HepG2 (cell line): Measurements from ENCODE around the gene SPECC1L. TPM values are rescaled to one million over a fixed set of nuclear protein-coding genes. Genes with fewer than 3 reads are reported as not detected.
A peak's percentile ranks its signal among the peaks of the same experiment; 100 is the strongest.

ENCODE experiments used
- ATAC-seq: fragments of 200-7000 bp; cut with Tn5 transposase; 3 replicates; pipeline ENCODE4 v1.9.1; 2020; ENCODE audit warnings: mild to moderate bottlenecking, moderate library complexity
- BruUV-seq: library from RNA; stranded (reverse); fragments of 400-500 nt; replicated peaks from 2 replicates; lab custom pipeline; 2021; lab: Mats Ljungman, UMichigan
- CTCF ChIA-PET: fragments of 300-600 bp; formaldehyde crosslinking; extraction: SDS; loops from one replicate; lab custom pipeline; 2021; ENCODE audit warnings: low total read pairs, inconsistent platforms, low intra/inter-chr PET ratio; lab: Yijun Ruan, JAX
- POLR2A ChIA-PET: fragments of 350-600 bp; sonication (Branson Sonifier 250); formaldehyde crosslinking; loops from one replicate; lab custom pipeline; 2020; ENCODE audit warnings: antibody characterized with exemption, inconsistent platforms; lab: Yijun Ruan, JAX
- DNase-seq: peaks from one replicate; pipeline ENCODE4 v3.0.0-alpha.2; 2015; ENCODE audit warnings: low spot score
- FAIRE-seq: peaks from 3 replicates; lab custom pipeline; 2011; peaks lifted over from hg19 to GRCh38; lab: Jason Lieb, UNC
- H2AFZ ChIP-seq: one replicate; pipeline ENCODE4 v1.6.1; 2011; ENCODE audit warnings: low read length, inconsistent platforms
- H3K27ac ChIP-seq: fragments of 300-600 bp; 3 replicates; pipeline ENCODE4 v1.8.0; 2011; ENCODE audit warnings: mixed run types, mild to moderate bottlenecking, mixed read lengths, low read length, inconsistent platforms; ENCODE audit not compliant: insufficient read depth; ENCODE audit errors: extremely low read length
- H3K27me3 ChIP-seq, 2 experiments: fragments of 200-600 bp in 1 of 2; 2 replicates in 1 of 2; 3 replicates in 1 of 2; pipeline versions ENCODE4 v1.6.0 to v1.8.0; 2011; ENCODE audit warnings: low read length in 2 of 2, mild to moderate bottlenecking in 2 of 2, moderate library complexity in 2 of 2, inconsistent platforms in 1 of 2; ENCODE audit not compliant: insufficient read depth in 2 of 2, control insufficient read depth in 1 of 2
- H3K36me3 ChIP-seq, 2 experiments: fragments of 200-600 bp in 1 of 2; replicated peaks in 1 of 2; 2 replicates in 1 of 2; 3 replicates in 1 of 2; pipeline versions ENCODE4 v1.5.1 to v1.8.0; 2011; ENCODE audit warnings: low read length in 2 of 2, inconsistent platforms in 1 of 2; ENCODE audit not compliant: insufficient read depth in 2 of 2, control insufficient read depth in 1 of 2
- H3K4me1 ChIP-seq: 2 replicates; pipeline ENCODE4 v1.5.1; 2012; ENCODE audit warnings: low read length, inconsistent platforms; ENCODE audit not compliant: insufficient read depth
- H3K4me2 ChIP-seq: 2 replicates; pipeline ENCODE4 v1.6.0; 2011; ENCODE audit warnings: low read depth, low read length, inconsistent platforms
- H3K4me3 ChIP-seq, 3 experiments: fragments of 200-600 bp in 1 of 3; sonication (generic), shearing (Covaris generic) in 1 of 3; replicated peaks in 1 of 3; 2 replicates each; pipeline ENCODE4 v1.5.1; 2011 to 2016; ENCODE audit warnings: low read length in 3 of 3, inconsistent platforms in 2 of 3, low read depth in 2 of 3, mild to moderate bottlenecking in 2 of 3, control low read depth in 1 of 3, mixed read lengths in 1 of 3; ENCODE audit not compliant: insufficient read depth in 1 of 3
- H3K79me2 ChIP-seq: one replicate; pipeline ENCODE4 v1.6.1; 2011; ENCODE audit warnings: low read length, inconsistent platforms; ENCODE audit not compliant: insufficient read depth
- H3K9ac ChIP-seq: 2 replicates; pipeline ENCODE4 v1.6.0; 2011; ENCODE audit warnings: mild to moderate bottlenecking, low read depth, low read length, inconsistent platforms; ENCODE audit not compliant: insufficient read depth
- H3K9me3 ChIP-seq: 2 replicates; pipeline ENCODE4 v1.5.1; 2012; ENCODE audit warnings: mild to moderate bottlenecking, low read length
- H4K20me1 ChIP-seq: 2 replicates; pipeline ENCODE4 v1.6.0; 2011; ENCODE audit warnings: inconsistent platforms, mild to moderate bottlenecking, low read length, moderate library complexity; ENCODE audit not compliant: insufficient read depth
- CENPT ChIP-seq: sonication (generic); formaldehyde crosslinking; IDR thresholded peaks from 2 replicates; pipeline ENCODE4 v1.8.0; 2022; ENCODE audit warnings: low read depth, mild to moderate bottlenecking, moderate library complexity, missing genetic modification reagents
- CREB1 ChIP-seq, 2 experiments: fragments of 450-650 bp in 1 of 2; IDR thresholded peaks; 2 replicates each; pipeline ENCODE4 v1.6.1; 2016 to 2017; ENCODE audit warnings: control low read depth in 1 of 2, mild to moderate bottlenecking in 1 of 2, missing compliant biosample characterization in 1 of 2, missing genetic modification characterization in 1 of 2
- DNMT1 ChIP-seq: sonication (generic); formaldehyde crosslinking; IDR thresholded peaks from 2 replicates; pipeline ENCODE4 v1.5.1; 2020; ENCODE audit warnings: mild to moderate bottlenecking, missing genetic modification reagents
- HNRNPK ChIP-seq: fragments of 200-400 bp; formaldehyde crosslinking; IDR thresholded peaks from 2 replicates; pipeline ENCODE4 v1.6.1; 2018; ENCODE audit warnings: low read length, low read depth, moderate library complexity, mild to moderate bottlenecking; ENCODE audit not compliant: poor library complexity, severe bottlenecking
- PCBP1 ChIP-seq: fragments of 200-400 bp; formaldehyde crosslinking; IDR thresholded peaks from 2 replicates; pipeline ENCODE4 v1.6.1; 2017; ENCODE audit warnings: mild to moderate bottlenecking, low read depth, low read length, borderline replicate concordance
- TERF1 ChIP-seq: sonication (generic); formaldehyde crosslinking; IDR thresholded peaks from 2 replicates; pipeline ENCODE4 v1.8.0; 2022; ENCODE audit warnings: mild to moderate bottlenecking, missing genetic modification reagents, moderate library complexity
- ZBTB20 ChIP-seq: sonication (generic); formaldehyde crosslinking; IDR thresholded peaks from 2 replicates; pipeline ENCODE4 v1.8.1; 2023; ENCODE audit warnings: missing genetic modification reagents, low read depth, mild to moderate bottlenecking, borderline replicate concordance
- ZFY ChIP-seq: sonication (generic); formaldehyde crosslinking; IDR thresholded peaks from 2 replicates; pipeline ENCODE4 v1.4.0; 2020; ENCODE audit warnings: missing genetic modification reagents
- ZZZ3 ChIP-seq: sonication (generic); formaldehyde crosslinking; IDR thresholded peaks from 2 replicates; pipeline ENCODE4 v1.4.0; 2020; ENCODE audit warnings: missing genetic modification reagents, mild to moderate bottlenecking, borderline replicate concordance
- WGBS: methylation state at CpG from one replicate; pipeline ENCODE4 v1.1.6; 2017; ENCODE audit warnings: low lambda C conversion rate; 5-methylcytosine and 5-hydroxymethylcytosine counted together
- in situ Hi-C: cut with HindIII; loops from 2 replicates; pipeline ENCODE4 v1.10.0; 2017; ENCODE audit warnings: low pct_unique_long_range_greater_than_20kb; ENCODE audit not compliant: extremely low pct_ligation_motif_present
- intact Hi-C: fragments of 100-400 bp; cut with micrococcal nuclease; formaldehyde crosslinking; loops from one replicate; pipeline ENCODE4 v1.10.0; 2022; ENCODE audit not compliant: unreplicated experiment
- polyA plus RNA-seq, 8 experiments: library from polyadenylated mRNA; depleted of rRNA in 3 of 8; stranded (reverse) in 7 of 8; unstranded in 1 of 8; fragments of >200 nt; fragmentation: Illumina TruSeq in 4 of 8; extraction: Trizol in 4 of 8; gene quantifications; 2 replicates each; pipeline versions ENCODE4 v1.2.1 to v1.2.3, GENCODE V29; 2011 to 2016; ENCODE audit warnings: low read depth in 4 of 8, missing spikeins in 1 of 8, mixed read lengths in 1 of 8; ENCODE audit not compliant: insufficient read depth in 1 of 8
- total RNA-seq, 5 experiments: library from RNA; depleted of rRNA; stranded (reverse); fragments of >200 nt; fragmentation: Illumina TruSeq; extraction: Trizol; gene quantifications; 2 replicates each; pipeline ENCODE4 v1.2.3, GENCODE V29; 2016; ENCODE audit warnings: low read depth in 1 of 5
- TF ChIP-seq, protein P1 (sequence below): sonication (generic); formaldehyde crosslinking; IDR thresholded peaks from 2 replicates; pipeline ENCODE4 v1.4.0; 2020; ENCODE audit warnings: low read depth, mild to moderate bottlenecking, missing genetic modification reagents

SPECC1L gene
- total and polyA plus RNA-seq, 2 of the 13 experiments (the other 11 are each of a cell fraction or from before 2014, with no cell fraction given) = 14.1 to 30.3 TPM

DNA sequence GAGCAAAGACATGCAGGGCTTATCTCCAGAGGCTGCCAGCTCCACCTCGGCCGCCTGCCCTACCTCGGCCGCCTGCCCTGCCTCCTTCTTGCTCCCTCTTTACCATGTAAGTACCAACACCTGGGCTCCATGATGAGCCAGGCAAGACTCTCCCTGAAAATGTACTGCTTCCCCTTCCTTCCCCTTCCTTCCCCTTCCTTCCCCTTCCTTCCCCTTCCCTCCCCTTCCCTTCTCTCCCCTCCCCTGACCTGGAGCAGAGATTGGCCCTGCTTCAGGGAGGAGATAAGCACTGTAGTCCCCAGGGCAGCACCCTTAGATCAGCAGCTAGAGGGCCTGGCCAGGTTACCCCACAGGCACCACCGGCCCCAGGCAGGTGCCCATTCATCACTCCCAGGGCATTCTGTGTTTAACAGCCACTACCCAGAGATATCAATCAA is 131.3 kb downstream of the SPECC1L start:
- Histone ChIP-seq H3K36me3 (peaks cover 20 to 70% of the 10 kb centered on the region in 2 experiments), H3K9me3 (no peaks in the 10 kb centered on the region), H3K27me3 (no peaks in the 10 kb centered on the region), H2AFZ (no peak overlapping the region), H3K9ac (no peak overlapping the region), H3K4me3 (no peak overlapping the region), H3K79me2 (no peaks in the 10 kb centered on the region), H3K27ac (no peak overlapping the region), H4K20me1 (no peaks in the 10 kb centered on the region; the same call in 1 of the 2 replicates), H3K4me1 (peaks cover 10% of the 10 kb centered on the region; the same call in 1 of the 2 replicates), H3K4me2 (no peak overlapping the region)
- 94% methylated on average over 5 of the region's 5 CpGs for WGBS
- FAIRE-seq (no peak), DNase-seq (no peak), ATAC-seq (no peak)
- ChIA-PET POLR2A (no interaction called here), CTCF (no interaction called here)
- TF ChIP-seq PCBP1 = 0 out of 2 replicates have a peak, but pooled peaks have one; percentile 72
- no peak for TF ChIP-seq ZZZ3
- TF ChIP-seq DNMT1 (CRISPR knock-in tag) = no peak
- TF ChIP-seq, protein P1, sequence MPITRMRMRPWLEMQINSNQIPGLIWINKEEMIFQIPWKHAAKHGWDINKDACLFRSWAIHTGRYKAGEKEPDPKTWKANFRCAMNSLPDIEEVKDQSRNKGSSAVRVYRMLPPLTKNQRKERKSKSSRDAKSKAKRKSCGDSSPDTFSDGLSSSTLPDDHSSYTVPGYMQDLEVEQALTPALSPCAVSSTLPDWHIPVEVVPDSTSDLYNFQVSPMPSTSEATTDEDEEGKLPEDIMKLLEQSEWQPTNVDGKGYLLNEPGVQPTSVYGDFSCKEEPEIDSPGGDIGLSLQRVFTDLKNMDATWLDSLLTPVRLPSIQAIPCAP (CRISPR knock-in tag) = no peak
- TF ChIP-seq CREB1 (IDR thresholded peaks at IDR 0.05) = no peak
- no peak for TF ChIP-seq CREB1 (CRISPR knock-in tag; IDR thresholded peaks at IDR 0.05)
- TF ChIP-seq TERF1 = no peak
- no peak for TF ChIP-seq ZBTB20 (CRISPR knock-in tag)
- TF ChIP-seq CENPT (CRISPR knock-in tag) = no peak
- TF ChIP-seq ZFY (CRISPR knock-in tag) = no peak
- TF ChIP-seq HNRNPK = peak; percentile 94
- in situ Hi-C loops (loop anchor here (5.0 kb wide), 1 partner anchor 40 kb away; no protein-coding TSS in a partner anchor), intact Hi-C loops (no loop called here)
- BruUV-seq = no TSS peak
